HG02798 (cell line): ENCODE results near the gene VLDLR.

ENCODE experiments used
- ATAC-seq: cut with Tn5 transposase; IDR thresholded peaks from one replicate; pipeline ENCODE4 v1.9.1; 2021; ENCODE audit warnings: mild to moderate bottlenecking; ENCODE audit not compliant: unreplicated experiment, poor library complexity

VLDLR gene

GRCh38 chr9:2621722-2622460 is at the start of gene VLDLR:
Gene VLDLR (plus strand): TSS chr9:2621787. CDS start chr9:2622190, 403 bp downstream.
- peak; percentile 35 for ATAC-seq

- no peak for ATAC-seq
Measured at GRCh38 chr9:2574203-2574602, 47.4 kb upstream of the VLDLR start.

- no peak for ATAC-seq
Measured at GRCh38 chr9:2576631-2577030, 45.0 kb upstream of the VLDLR start.

- ATAC-seq = no peak
Measured at GRCh38 chr9:2583308-2584013, 38.1 kb upstream of the VLDLR start.

- no peak for ATAC-seq
Measured at GRCh38 chr9:2591967-2592366, 29.6 kb upstream of the VLDLR start.

- no peak for ATAC-seq
Measured at GRCh38 chr9:2593744-2594143, 27.8 kb upstream of the VLDLR start.

GRCh38 chr9:2595973-2596372 is 25.6 kb upstream of the VLDLR start:
- ATAC-seq = no peak

- ATAC-seq = no peak
Measured at GRCh38 chr9:2597483-2597882, 24.1 kb upstream of the VLDLR start.

GRCh38 chr9:2599896-2600295 is 21.7 kb upstream of the VLDLR start:
- ATAC-seq = no peak

GRCh38 chr9:2600307-2600706 is 21.3 kb upstream of the VLDLR start:
- ATAC-seq = no peak

- ATAC-seq = peak; percentile 41
Measured at GRCh38 chr9:2601785-2602378, 19.7 kb upstream of the VLDLR start.

GRCh38 chr9:2602704-2603116 is 18.9 kb upstream of the VLDLR start:
- peak; percentile 61 for ATAC-seq

- ATAC-seq = no peak
Measured at GRCh38 chr9:2603621-2604020, 18.0 kb upstream of the VLDLR start.

GRCh38 chr9:2605246-2605645 is 16.3 kb upstream of the VLDLR start:
- ATAC-seq = no peak

- no peak for ATAC-seq
Measured at GRCh38 chr9:2608276-2608675, 13.3 kb upstream of the VLDLR start.

- no peak for ATAC-seq
Measured at GRCh38 chr9:2610985-2611384, 10.6 kb upstream of the VLDLR start.

GRCh38 chr9:2611961-2612360 is 9.6 kb upstream of the VLDLR start:
- ATAC-seq = no peak

- no peak for ATAC-seq
Measured at GRCh38 chr9:2613730-2614271, 7.8 kb upstream of the VLDLR start.

- no peak for ATAC-seq
Measured at GRCh38 chr9:2615497-2615896, 6.1 kb upstream of the VLDLR start.

GRCh38 chr9:2616692-2617377 is 4.8 kb upstream of the VLDLR start:
- ATAC-seq = peak; percentile 34

GRCh38 chr9:2618289-2618688 is 3.3 kb upstream of the VLDLR start:
- no peak for ATAC-seq
